Mucosa of rectum (tissue), 2 donors: ENCODE data around the gene DPT.

Experiments used
- H3K27ac ChIP-seq, 2 donors: one replicate each; pipeline ENCODE4 v1.7.0; 2013; ENCODE audit warnings: inconsistent platforms in 2 of 2, low read depth in 2 of 2, low read length in 2 of 2
- H3K27me3 ChIP-seq, 2 donors: one replicate each; pipeline ENCODE4 v1.7.0; 2013; ENCODE audit warnings: low read length in 2 of 2; ENCODE audit not compliant: control insufficient read depth in 2 of 2, insufficient read depth in 2 of 2
- H3K36me3 ChIP-seq, 2 donors: one replicate each; pipeline ENCODE4 v1.7.0; 2013; ENCODE audit warnings: low read length in 2 of 2; ENCODE audit not compliant: control insufficient read depth in 2 of 2, insufficient read depth in 2 of 2
- H3K4me1 ChIP-seq, 2 donors: one replicate each; pipeline ENCODE4 v1.7.0; 2013; ENCODE audit warnings: low read length in 2 of 2, mild to moderate bottlenecking in 1 of 2; ENCODE audit not compliant: control insufficient read depth in 2 of 2, insufficient read depth in 2 of 2
- H3K4me3 ChIP-seq, 2 donors: one replicate each; pipeline ENCODE4 v1.7.0; 2013; ENCODE audit warnings: low read length in 2 of 2
- H3K9ac ChIP-seq, 2 donors: one replicate each; pipeline ENCODE4 v1.7.0; 2013; ENCODE audit warnings: low read length in 2 of 2, low read depth in 1 of 2, mild to moderate bottlenecking in 1 of 2
- H3K9me3 ChIP-seq, 2 donors: one replicate each; pipeline ENCODE4 v1.7.0; 2013; ENCODE audit warnings: low read length in 2 of 2; ENCODE audit not compliant: control insufficient read depth in 2 of 2
- donor health status: healthy.
- donor health status: Normal muscosa, but diverticular disease.

The DPT gene

GRCh38 chr1:168760781-168761180 is 31.8 kb upstream of the DPT start:
- Histone ChIP-seq H3K36me3 (no peaks in the 10 kb centered on the region), H3K27ac (no peak overlapping the region), H3K27me3 (no peaks in the 10 kb centered on the region), H3K9me3 (no peaks in the 10 kb centered on the region), H3K9ac (no peak overlapping the region), H3K4me3 (no peak overlapping the region), H3K4me1 (no peaks in the 10 kb centered on the region)

- no peaks in the 10 kb centered on the region for H3K4me1 ChIP-seq
- no peak overlapping the region for H3K27ac ChIP-seq
- H3K36me3 ChIP-seq: no peaks in the 10 kb centered on the region
- H3K4me3 ChIP-seq: no peak overlapping the region
- no peak overlapping the region for H3K9ac ChIP-seq
- H3K9me3 ChIP-seq: no peaks in the 10 kb centered on the region
- no peaks in the 10 kb centered on the region for H3K27me3 ChIP-seq
Observed at GRCh38 chr1:168760241-168760640, 31.2 kb upstream of the DPT start.

- H3K27me3 ChIP-seq: no peaks in the 10 kb centered on the region
- H3K9ac ChIP-seq: no peak overlapping the region
- H3K9me3 ChIP-seq: no peaks in the 10 kb centered on the region
- H3K36me3 ChIP-seq: no peaks in the 10 kb centered on the region
- H3K4me3 ChIP-seq: no peak overlapping the region
- H3K4me1 ChIP-seq: no peaks in the 10 kb centered on the region
- H3K27ac ChIP-seq: no peak overlapping the region
Observed at GRCh38 chr1:168759077-168759476, 30.1 kb upstream of the DPT start.

- no peaks in the 10 kb centered on the region for H3K4me1 ChIP-seq
- H3K27ac ChIP-seq: no peak overlapping the region
- no peak overlapping the region for H3K9ac ChIP-seq
- no peaks in the 10 kb centered on the region for H3K27me3 ChIP-seq
- H3K9me3 ChIP-seq: no peaks in the 10 kb centered on the region
- no peak overlapping the region for H3K4me3 ChIP-seq
- no peaks in the 10 kb centered on the region for H3K36me3 ChIP-seq
Observed at GRCh38 chr1:168758503-168758902, 29.5 kb upstream of the DPT start.

GRCh38 chr1:168755800-168756418 is 26.9 kb upstream of the DPT start:
- Histone ChIP-seq H3K4me3 (no peak overlapping the region), H3K4me1 (peaks cover 0 to 9% of the 10 kb centered on the region in 2 donors), H3K9ac (no peak overlapping the region), H3K27me3 (no peaks in the 10 kb centered on the region), H3K36me3 (no peaks in the 10 kb centered on the region), H3K27ac (no peak overlapping the region), H3K9me3 (no peaks in the 10 kb centered on the region)

GRCh38 chr1:168752171-168752832 is 23.3 kb upstream of the DPT start:
- Histone ChIP-seq H3K27ac (no peak overlapping the region), H3K4me1 (peaks cover 0 to 9% of the 10 kb centered on the region in 2 donors)

GRCh38 chr1:168751195-168751650 is 22.2 kb upstream of the DPT start:
- Histone ChIP-seq H3K9ac (no peak overlapping the region), H3K27me3 (no peaks in the 10 kb centered on the region), H3K27ac (no peak overlapping the region), H3K36me3 (no peaks in the 10 kb centered on the region), H3K4me1 (peaks cover 0 to 9% of the 10 kb centered on the region in 2 donors), H3K9me3 (no peaks in the 10 kb centered on the region), H3K4me3 (no peak overlapping the region)

More at GRCh38 chr1:168752171-168752832, 23.3 kb upstream of the DPT start:
- Histone ChIP-seq H3K9ac (no peak overlapping the region), H3K9me3 (no peaks in the 10 kb centered on the region), H3K36me3 (no peaks in the 10 kb centered on the region), H3K27me3 (no peaks in the 10 kb centered on the region), H3K4me3 (no peak overlapping the region)

- Histone ChIP-seq H3K9me3 (no peaks in the 10 kb centered on the region), H3K27ac (no peak overlapping the region), H3K4me3 (no peak overlapping the region), H3K36me3 (no peaks in the 10 kb centered on the region), H3K27me3 (no peaks in the 10 kb centered on the region), H3K4me1 (no peaks in the 10 kb centered on the region), H3K9ac (no peak overlapping the region)
Observed at GRCh38 chr1:168742994-168743650, 14.1 kb upstream of the DPT start.

GRCh38 chr1:168742386-168742785 is 13.4 kb upstream of the DPT start:
- H3K36me3 ChIP-seq: no peaks in the 10 kb centered on the region
- no peaks in the 10 kb centered on the region for H3K9me3 ChIP-seq
- H3K9ac ChIP-seq: no peak overlapping the region
- no peak overlapping the region for H3K4me3 ChIP-seq
- H3K27ac ChIP-seq: no peak overlapping the region
- no peaks in the 10 kb centered on the region for H3K4me1 ChIP-seq
- H3K27me3 ChIP-seq: no peaks in the 10 kb centered on the region

- H3K36me3 ChIP-seq: no peaks in the 10 kb centered on the region
- H3K9me3 ChIP-seq: no peaks in the 10 kb centered on the region
- no peak overlapping the region for H3K9ac ChIP-seq
- H3K4me1 ChIP-seq: no peaks in the 10 kb centered on the region
- H3K27me3 ChIP-seq: no peaks in the 10 kb centered on the region
- H3K27ac ChIP-seq: no peak overlapping the region
- no peak overlapping the region for H3K4me3 ChIP-seq
Observed at GRCh38 chr1:168739908-168740307, 10.9 kb upstream of the DPT start.
